ENCODE results near the gene SPO11.

DNA sequence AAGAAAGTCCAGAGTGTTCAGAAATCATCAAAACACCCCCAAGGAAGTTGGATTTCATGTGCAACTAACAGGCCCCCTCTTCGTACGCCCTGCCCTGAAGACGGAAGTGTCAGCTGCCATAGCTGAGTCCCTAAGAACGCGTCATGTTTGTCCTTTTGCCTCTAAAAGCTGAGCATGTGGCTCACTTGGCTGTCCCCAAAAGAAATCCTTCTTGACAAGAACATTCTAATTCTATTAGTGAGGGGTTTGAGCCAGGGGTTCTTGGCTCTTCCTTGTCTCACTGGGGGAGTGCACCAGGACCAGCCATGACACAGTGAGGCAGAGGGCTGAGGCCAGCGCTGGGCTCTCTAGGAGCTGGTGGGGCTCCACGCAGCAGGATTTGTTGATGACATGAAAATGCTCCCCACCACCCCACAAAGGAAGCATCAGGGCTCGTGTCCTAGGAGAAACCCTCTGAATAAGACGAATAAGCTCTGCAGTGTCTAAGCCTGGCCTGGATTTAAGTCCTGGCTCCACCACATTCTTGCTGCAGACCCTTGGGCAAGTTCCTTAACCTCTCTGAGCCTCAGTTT is 20.0 kb upstream of the SPO11 start:
- TF ChIP-seq SP1 (IDR thresholded peaks at IDR 0.05) (no peak), FOXK2 (IDR thresholded peaks at IDR 0.05) (no peak), CTBP1 (IDR thresholded peaks at IDR 0.05; ENCODE audit: borderline replicate concordance) (no peak), ARNT (IDR thresholded peaks at IDR 0.05) (no peak), FOXM1 (IDR thresholded peaks at IDR 0.05; ENCODE audit: borderline replicate concordance) (no peak)

All from HEK293T (cell line).